ENCODE results near the gene RASSF5. TPM values are rescaled to one million over a fixed set of nuclear protein-coding genes. Genes with fewer than 3 reads are reported as not detected.

RASSF5 gene
- polyA plus RNA-seq, 2 of the 4 experiments (the other 2 are of a cell fraction), result 2.0 to 2.2 TPM

DNA sequence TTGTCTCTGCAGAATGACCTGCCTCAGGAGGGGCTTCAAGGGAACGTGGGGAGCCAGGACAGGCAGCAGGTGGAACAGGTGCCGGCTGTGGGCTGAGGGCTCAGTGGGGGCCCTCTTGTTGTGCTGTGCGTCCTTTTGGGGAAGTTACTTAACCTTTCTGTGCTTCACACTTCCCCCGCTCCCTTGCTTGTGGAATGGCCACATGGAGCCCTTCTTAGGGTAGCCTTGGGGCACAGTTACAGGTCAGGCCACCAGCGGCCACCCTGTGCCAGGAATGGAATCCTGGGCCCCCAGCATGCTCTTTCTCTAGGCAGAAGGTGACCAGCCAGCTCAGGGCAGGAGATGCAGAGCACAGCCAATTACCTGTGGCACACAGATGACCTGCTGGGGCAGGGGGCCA lies 34.4 kb upstream of the RASSF5 start (continued):
- TF ChIP-seq, protein P1, sequence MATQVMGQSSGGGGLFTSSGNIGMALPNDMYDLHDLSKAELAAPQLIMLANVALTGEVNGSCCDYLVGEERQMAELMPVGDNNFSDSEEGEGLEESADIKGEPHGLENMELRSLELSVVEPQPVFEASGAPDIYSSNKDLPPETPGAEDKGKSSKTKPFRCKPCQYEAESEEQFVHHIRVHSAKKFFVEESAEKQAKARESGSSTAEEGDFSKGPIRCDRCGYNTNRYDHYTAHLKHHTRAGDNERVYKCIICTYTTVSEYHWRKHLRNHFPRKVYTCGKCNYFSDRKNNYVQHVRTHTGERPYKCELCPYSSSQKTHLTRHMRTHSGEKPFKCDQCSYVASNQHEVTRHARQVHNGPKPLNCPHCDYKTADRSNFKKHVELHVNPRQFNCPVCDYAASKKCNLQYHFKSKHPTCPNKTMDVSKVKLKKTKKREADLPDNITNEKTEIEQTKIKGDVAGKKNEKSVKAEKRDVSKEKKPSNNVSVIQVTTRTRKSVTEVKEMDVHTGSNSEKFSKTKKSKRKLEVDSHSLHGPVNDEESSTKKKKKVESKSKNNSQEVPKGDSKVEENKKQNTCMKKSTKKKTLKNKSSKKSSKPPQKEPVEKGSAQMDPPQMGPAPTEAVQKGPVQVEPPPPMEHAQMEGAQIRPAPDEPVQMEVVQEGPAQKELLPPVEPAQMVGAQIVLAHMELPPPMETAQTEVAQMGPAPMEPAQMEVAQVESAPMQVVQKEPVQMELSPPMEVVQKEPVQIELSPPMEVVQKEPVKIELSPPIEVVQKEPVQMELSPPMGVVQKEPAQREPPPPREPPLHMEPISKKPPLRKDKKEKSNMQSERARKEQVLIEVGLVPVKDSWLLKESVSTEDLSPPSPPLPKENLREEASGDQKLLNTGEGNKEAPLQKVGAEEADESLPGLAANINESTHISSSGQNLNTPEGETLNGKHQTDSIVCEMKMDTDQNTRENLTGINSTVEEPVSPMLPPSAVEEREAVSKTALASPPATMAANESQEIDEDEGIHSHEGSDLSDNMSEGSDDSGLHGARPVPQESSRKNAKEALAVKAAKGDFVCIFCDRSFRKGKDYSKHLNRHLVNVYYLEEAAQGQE (IDR thresholded peaks at IDR 0.05), result no peak
- no peak for TF ChIP-seq ESRRA (IDR thresholded peaks at IDR 0.05; ENCODE audit: borderline replicate concordance, low read length)
- TF ChIP-seq MAZ (IDR thresholded peaks at IDR 0.05; ENCODE audit: borderline replicate concordance, low read depth, low read length), result no peak
- TF ChIP-seq NFE2L2 (conservative IDR thresholded peaks at IDR 0.05; ENCODE audit: low read length), result no peak
- TF ChIP-seq GATA3 (IDR thresholded peaks at IDR 0.05; ENCODE audit: borderline replicate concordance), result no peak

DNA sequence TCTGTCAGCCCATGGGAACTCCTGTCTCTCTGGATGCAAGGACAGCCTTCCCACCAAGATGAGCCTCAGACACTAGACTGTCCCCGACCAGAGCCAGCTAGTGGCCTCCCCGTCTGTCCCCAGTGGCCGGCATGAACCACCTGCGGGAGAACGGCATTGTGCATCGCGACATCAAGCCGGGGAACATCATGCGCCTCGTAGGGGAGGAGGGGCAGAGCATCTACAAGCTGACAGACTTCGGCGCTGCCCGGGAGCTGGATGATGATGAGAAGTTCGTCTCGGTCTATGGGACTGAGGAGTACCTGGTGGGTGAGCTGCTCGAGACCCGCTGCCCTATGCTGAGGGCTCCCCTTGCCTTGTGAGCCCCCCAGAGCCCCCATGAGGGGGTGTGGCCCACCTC lies 31.3 kb upstream of the RASSF5 start:
- H3K27ac ChIP-seq, result no peak overlapping the region
- FAIRE-seq, result no peak
- H3K9me3 ChIP-seq, result no peaks in the 10 kb centered on the region
- TF ChIP-seq CBX8 (IDR thresholded peaks at IDR 0.05) (no peak), ZC3H11A (IDR thresholded peaks at IDR 0.05) (no peak), EP300 (IDR thresholded peaks at IDR 0.05) (no peak), TP53 (CRISPR knock-in tag; IDR thresholded peaks at IDR 0.05) (no peak), EHF (CRISPR knock-in tag; IDR thresholded peaks at IDR 0.05) (no peak), HOXB5 (CRISPR knock-in tag; IDR thresholded peaks at IDR 0.05) (no peak), KDM1A (IDR thresholded peaks at IDR 0.05; ENCODE audit: low read depth) (no peak), ZSCAN20 (CRISPR knock-in tag; IDR thresholded peaks at IDR 0.05) (no peak), HOXA7 (CRISPR knock-in tag; IDR thresholded peaks at IDR 0.05) (no peak), JUNB (IDR thresholded peaks at IDR 0.05) (no peak), GATA3 (IDR thresholded peaks at IDR 0.05; ENCODE audit: borderline replicate concordance) (no peak), RFX5 (IDR thresholded peaks at IDR 0.05) (no peak), FOXS1 (CRISPR knock-in tag; IDR thresholded peaks at IDR 0.05) (no peak), CBX2 (IDR thresholded peaks at IDR 0.05; ENCODE audit: borderline replicate concordance, low read depth) (no peak)
- TF ChIP-seq, protein P1 (IDR thresholded peaks at IDR 0.05), result no peak
- TF ChIP-seq, protein P2, sequence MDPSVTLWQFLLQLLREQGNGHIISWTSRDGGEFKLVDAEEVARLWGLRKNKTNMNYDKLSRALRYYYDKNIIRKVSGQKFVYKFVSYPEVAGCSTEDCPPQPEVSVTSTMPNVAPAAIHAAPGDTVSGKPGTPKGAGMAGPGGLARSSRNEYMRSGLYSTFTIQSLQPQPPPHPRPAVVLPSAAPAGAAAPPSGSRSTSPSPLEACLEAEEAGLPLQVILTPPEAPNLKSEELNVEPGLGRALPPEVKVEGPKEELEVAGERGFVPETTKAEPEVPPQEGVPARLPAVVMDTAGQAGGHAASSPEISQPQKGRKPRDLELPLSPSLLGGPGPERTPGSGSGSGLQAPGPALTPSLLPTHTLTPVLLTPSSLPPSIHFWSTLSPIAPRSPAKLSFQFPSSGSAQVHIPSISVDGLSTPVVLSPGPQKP (IDR thresholded peaks at IDR 0.05; ENCODE audit: low read depth, low read length), result no peak
- TF ChIP-seq, protein P3, sequence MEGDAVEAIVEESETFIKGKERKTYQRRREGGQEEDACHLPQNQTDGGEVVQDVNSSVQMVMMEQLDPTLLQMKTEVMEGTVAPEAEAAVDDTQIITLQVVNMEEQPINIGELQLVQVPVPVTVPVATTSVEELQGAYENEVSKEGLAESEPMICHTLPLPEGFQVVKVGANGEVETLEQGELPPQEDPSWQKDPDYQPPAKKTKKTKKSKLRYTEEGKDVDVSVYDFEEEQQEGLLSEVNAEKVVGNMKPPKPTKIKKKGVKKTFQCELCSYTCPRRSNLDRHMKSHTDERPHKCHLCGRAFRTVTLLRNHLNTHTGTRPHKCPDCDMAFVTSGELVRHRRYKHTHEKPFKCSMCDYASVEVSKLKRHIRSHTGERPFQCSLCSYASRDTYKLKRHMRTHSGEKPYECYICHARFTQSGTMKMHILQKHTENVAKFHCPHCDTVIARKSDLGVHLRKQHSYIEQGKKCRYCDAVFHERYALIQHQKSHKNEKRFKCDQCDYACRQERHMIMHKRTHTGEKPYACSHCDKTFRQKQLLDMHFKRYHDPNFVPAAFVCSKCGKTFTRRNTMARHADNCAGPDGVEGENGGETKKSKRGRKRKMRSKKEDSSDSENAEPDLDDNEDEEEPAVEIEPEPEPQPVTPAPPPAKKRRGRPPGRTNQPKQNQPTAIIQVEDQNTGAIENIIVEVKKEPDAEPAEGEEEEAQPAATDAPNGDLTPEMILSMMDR (IDR thresholded peaks at IDR 0.05), result no peak
- no peak overlapping the region for H3K4me2 ChIP-seq
- ATAC-seq, result no peak
- no peak for DNase-seq (ENCODE audit: low read depth in 1 of 2, low spot score in 1 of 2)
- CTCF ChIA-PET, result interaction anchor here (0.6 to 8.1 kb wide), 5 partner anchors 14 to 1089 kb away, joined by 3 to 87 read pairs (median 54); no protein-coding TSS in a partner anchor
- H3K4me1 ChIP-seq, result peaks cover 12% of the 10 kb centered on the region
- POLR2A ChIA-PET, result no interaction called here
- WGBS (ENCODE audit: missing lambda C conversion rate), result 93% methylated on average over 17 of the region's 17 CpGs
- H3K4me3 ChIP-seq, result no peak overlapping the region
